SK-N-SH treated with all-trans-retinoic acid at 6 μM for 48 hours (cell line): ENCODE data around the gene RASGEF1B.

Source experiments
- ATAC-seq: fragments of 200-7000 bp; cut with Tn5 transposase; 3 replicates; pipeline ENCODE4 v1.9.1; 2020; ENCODE audit warnings: mild to moderate bottlenecking, moderate library complexity
- ARNTL ChIP-seq: fragments of 450-650 bp; formaldehyde crosslinking; IDR thresholded peaks from 2 replicates; pipeline ENCODE4 v1.5.0; 2020; ENCODE audit warnings: low read depth, mild to moderate bottlenecking, moderate library complexity, borderline replicate concordance
- BACH2 ChIP-seq: fragments of 250-450 bp; sonication (Bioruptor Pico); IDR thresholded peaks from 2 replicates; pipeline ENCODE4 v1.9.0; 2021; ENCODE audit warnings: mild to moderate bottlenecking, borderline replicate concordance
- CSDC2 ChIP-seq: fragments of 250-450 bp; sonication (Bioruptor Pico); IDR thresholded peaks from 2 replicates; pipeline ENCODE4 v1.5.0; 2020; ENCODE audit warnings: mild to moderate bottlenecking, moderate library complexity
- ESRRG ChIP-seq: fragments of 250-450 bp; sonication (Bioruptor Pico); IDR thresholded peaks from 2 replicates; pipeline ENCODE4 v1.6.1; 2021; ENCODE audit warnings: mild to moderate bottlenecking
- GLIS3 ChIP-seq: fragments of 250-450 bp; sonication (Bioruptor Pico); IDR thresholded peaks from 2 replicates; pipeline ENCODE4 v1.5.0; 2020; ENCODE audit warnings: mild to moderate bottlenecking, moderate library complexity
- ISL1 ChIP-seq: fragments of 250-450 bp; sonication (Bioruptor Pico); IDR thresholded peaks from 2 replicates; pipeline ENCODE4 v2.1.2; 2022; ENCODE audit warnings: mild to moderate bottlenecking, moderate library complexity
- OSR1 ChIP-seq: fragments of 250-450 bp; sonication (Bioruptor Pico); IDR thresholded peaks from 2 replicates; pipeline ENCODE4 v1.8.0; 2022; ENCODE audit warnings: moderate library complexity, mild to moderate bottlenecking, inconsistent platforms
- PPARA ChIP-seq: fragments of 250-450 bp; sonication (Bioruptor Pico); IDR thresholded peaks from 2 replicates; pipeline ENCODE4 v1.5.0; 2020; ENCODE audit warnings: mild to moderate bottlenecking, borderline replicate concordance
- RARB ChIP-seq: fragments of 250-450 bp; sonication (Bioruptor Pico); IDR thresholded peaks from 2 replicates; pipeline ENCODE4 v1.8.0; 2021; ENCODE audit warnings: mild to moderate bottlenecking, moderate library complexity
- SNAI2 ChIP-seq: fragments of 250-450 bp; sonication (Bioruptor Pico); IDR thresholded peaks from 2 replicates; pipeline ENCODE4 v1.5.0; 2020; ENCODE audit warnings: mild to moderate bottlenecking, moderate library complexity
- TCF4 ChIP-seq: fragments of 250-450 bp; sonication (Bioruptor Pico); IDR thresholded peaks from 2 replicates; pipeline ENCODE4 v1.8.0; 2021; ENCODE audit warnings: mild to moderate bottlenecking, moderate library complexity, borderline replicate concordance
- TOX ChIP-seq: fragments of 250-450 bp; sonication (Bioruptor Pico); IDR thresholded peaks from 2 replicates; pipeline ENCODE4 v1.8.0; 2021; ENCODE audit warnings: mild to moderate bottlenecking, moderate library complexity, borderline replicate concordance
- ZC3H10 ChIP-seq: fragments of 250-450 bp; sonication (Bioruptor Pico); IDR thresholded peaks from 2 replicates; pipeline ENCODE4 v1.5.1; 2021; ENCODE audit warnings: mild to moderate bottlenecking, moderate library complexity
- ZFP3 ChIP-seq: fragments of 250-450 bp; sonication (Bioruptor Pico); IDR thresholded peaks from 2 replicates; pipeline ENCODE4 v1.5.0; 2020; ENCODE audit warnings: mild to moderate bottlenecking, moderate library complexity
- ZFP30 ChIP-seq: fragments of 450-650 bp; formaldehyde crosslinking; IDR thresholded peaks from 2 replicates; pipeline ENCODE4 v1.5.0; 2022; ENCODE audit warnings: mild to moderate bottlenecking, moderate library complexity
- ZNF565 ChIP-seq: fragments of 450-650 bp; formaldehyde crosslinking; conservative IDR thresholded peaks from 2 replicates; pipeline ENCODE4 v1.5.0; 2020; ENCODE audit warnings: low read depth, mild to moderate bottlenecking, moderate library complexity
- ZNF8 ChIP-seq: fragments of 450-650 bp; formaldehyde crosslinking; IDR thresholded peaks from 2 replicates; pipeline ENCODE4 v1.5.0; 2020; ENCODE audit warnings: mild to moderate bottlenecking, moderate library complexity
- TF ChIP-seq, protein P1 (sequence below): fragments of 250-450 bp; sonication (Bioruptor Pico); IDR thresholded peaks from 2 replicates; pipeline ENCODE4 v1.8.0; 2021; ENCODE audit warnings: low read depth, mild to moderate bottlenecking, moderate library complexity, borderline replicate concordance
- TF ChIP-seq, protein P2 (sequence below): fragments of 250-450 bp; sonication (Bioruptor Pico); IDR thresholded peaks from 2 replicates; pipeline ENCODE4 v1.5.1; 2020; ENCODE audit warnings: low read depth, mild to moderate bottlenecking, moderate library complexity
- TF ChIP-seq, protein P3 (sequence below): fragments of 250-450 bp; sonication (Bioruptor Pico); IDR thresholded peaks from 2 replicates; pipeline ENCODE4 v1.5.0; 2020; ENCODE audit warnings: mild to moderate bottlenecking, moderate library complexity
- TF ChIP-seq, protein P4 (sequence below): fragments of 250-450 bp; sonication (Bioruptor Pico); IDR thresholded peaks from 2 replicates; pipeline ENCODE4 v1.8.0; 2020; ENCODE audit warnings: mild to moderate bottlenecking, moderate library complexity, borderline replicate concordance
- TF ChIP-seq, protein P5 (sequence below): fragments of 250-450 bp; sonication (Bioruptor Pico); IDR thresholded peaks from 2 replicates; pipeline ENCODE4 v1.5.1; 2021; ENCODE audit warnings: mild to moderate bottlenecking, moderate library complexity

RASGEF1B gene

DNA sequence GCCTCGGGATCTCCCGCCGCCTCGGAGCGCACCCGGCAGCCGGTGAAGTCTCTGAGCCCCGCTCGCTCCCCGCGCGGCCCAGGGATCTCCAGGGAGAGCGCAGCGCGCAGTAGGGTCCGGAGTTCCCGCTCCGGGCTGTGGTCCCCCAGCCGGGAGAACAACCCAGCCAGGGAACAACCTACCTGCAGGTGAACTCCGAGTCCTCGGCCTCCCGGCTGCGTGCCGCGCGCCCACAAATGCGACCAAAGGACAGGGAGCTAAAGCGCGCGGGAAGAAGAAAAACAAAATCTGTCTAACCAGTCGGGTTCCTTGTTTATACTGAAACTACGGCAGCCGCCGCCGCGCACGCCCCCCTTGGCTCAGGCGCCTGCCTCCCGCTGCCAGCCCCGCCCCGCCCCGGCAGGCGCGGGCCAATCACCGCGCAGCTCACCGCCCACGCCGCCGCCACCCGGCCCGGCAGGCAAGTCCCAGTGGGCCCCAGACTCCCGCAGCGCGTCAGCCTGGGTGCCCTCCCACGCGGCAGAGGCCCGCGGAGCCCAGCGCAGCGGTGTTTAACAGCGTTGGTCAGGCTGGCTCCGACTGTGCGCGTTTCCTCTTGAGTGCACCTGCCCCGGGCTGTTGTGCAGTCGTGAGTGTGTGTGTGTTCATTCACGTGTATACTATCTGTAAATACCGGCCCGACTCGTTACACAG is at the start of gene RASGEF1B:
Gene RASGEF1B, minus strand, starts transcription at position 320 of the 693 bp plus-strand sequence. CDS start 12,399 bp downstream, outside the sequence.
- TF ChIP-seq OSR1 (CRISPR knock-in tag) (no peak), ZFP3 (no peak)
- TF ChIP-seq, protein P1, sequence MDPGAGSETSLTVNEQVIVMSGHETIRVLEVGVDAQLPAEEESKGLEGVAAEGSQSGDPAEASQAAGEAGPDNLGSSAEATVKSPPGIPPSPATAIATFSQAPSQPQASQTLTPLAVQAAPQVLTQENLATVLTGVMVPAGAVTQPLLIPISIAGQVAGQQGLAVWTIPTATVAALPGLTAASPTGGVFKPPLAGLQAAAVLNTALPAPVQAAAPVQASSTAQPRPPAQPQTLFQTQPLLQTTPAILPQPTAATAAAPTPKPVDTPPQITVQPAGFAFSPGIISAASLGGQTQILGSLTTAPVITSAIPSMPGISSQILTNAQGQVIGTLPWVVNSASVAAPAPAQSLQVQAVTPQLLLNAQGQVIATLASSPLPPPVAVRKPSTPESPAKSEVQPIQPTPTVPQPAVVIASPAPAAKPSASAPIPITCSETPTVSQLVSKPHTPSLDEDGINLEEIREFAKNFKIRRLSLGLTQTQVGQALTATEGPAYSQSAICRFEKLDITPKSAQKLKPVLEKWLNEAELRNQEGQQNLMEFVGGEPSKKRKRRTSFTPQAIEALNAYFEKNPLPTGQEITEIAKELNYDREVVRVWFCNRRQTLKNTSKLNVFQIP (CRISPR knock-in tag): no peak
- ATAC-seq: peak; percentile 91

DNA sequence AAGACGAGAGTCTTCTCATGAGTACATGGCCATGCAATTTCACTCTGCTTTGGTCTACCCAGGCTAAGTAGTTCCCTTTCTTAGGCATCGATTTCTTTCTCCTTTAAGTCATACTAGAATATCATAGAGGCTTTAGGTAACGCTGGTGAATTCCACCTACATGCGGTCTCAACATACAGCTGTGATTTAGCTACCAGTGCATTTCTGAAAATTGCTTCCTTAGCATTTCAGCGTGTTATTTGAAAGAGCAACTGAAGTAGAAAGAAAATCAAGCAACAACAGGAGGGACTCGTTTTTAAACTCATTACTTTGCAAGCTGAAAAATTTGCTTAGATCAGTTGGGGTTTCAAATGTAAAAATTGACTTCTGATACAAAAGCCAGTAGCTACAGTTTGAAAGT is 48.1 kb upstream of the RASGEF1B start:
- ATAC-seq: no peak
- no peak for TF ChIP-seq TCF4 (CRISPR knock-in tag)
- TF ChIP-seq ISL1: no peak
- TF ChIP-seq, protein P2, sequence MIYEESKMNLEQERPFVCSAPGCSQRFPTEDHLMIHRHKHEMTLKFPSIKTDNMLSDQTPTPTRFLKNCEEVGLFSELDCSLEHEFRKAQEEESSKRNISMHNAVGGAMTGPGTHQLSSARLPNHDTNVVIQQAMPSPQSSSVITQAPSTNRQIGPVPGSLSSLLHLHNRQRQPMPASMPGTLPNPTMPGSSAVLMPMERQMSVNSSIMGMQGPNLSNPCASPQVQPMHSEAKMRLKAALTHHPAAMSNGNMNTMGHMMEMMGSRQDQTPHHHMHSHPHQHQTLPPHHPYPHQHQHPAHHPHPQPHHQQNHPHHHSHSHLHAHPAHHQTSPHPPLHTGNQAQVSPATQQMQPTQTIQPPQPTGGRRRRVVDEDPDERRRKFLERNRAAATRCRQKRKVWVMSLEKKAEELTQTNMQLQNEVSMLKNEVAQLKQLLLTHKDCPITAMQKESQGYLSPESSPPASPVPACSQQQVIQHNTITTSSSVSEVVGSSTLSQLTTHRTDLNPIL (CRISPR knock-in tag): no peak
- TF ChIP-seq ARNTL (CRISPR knock-in tag): no peak
- no peak for TF ChIP-seq RARB (CRISPR knock-in tag)
- no peak for TF ChIP-seq BACH2 (CRISPR knock-in tag)
- TF ChIP-seq ZFP30 (CRISPR knock-in tag): no peak
- no peak for TF ChIP-seq PPARA (CRISPR knock-in tag)
- no peak for TF ChIP-seq ESRRG
- no peak for TF ChIP-seq ZNF8 (CRISPR knock-in tag)
- TF ChIP-seq OSR1 (CRISPR knock-in tag): no peak
- TF ChIP-seq, protein P3, sequence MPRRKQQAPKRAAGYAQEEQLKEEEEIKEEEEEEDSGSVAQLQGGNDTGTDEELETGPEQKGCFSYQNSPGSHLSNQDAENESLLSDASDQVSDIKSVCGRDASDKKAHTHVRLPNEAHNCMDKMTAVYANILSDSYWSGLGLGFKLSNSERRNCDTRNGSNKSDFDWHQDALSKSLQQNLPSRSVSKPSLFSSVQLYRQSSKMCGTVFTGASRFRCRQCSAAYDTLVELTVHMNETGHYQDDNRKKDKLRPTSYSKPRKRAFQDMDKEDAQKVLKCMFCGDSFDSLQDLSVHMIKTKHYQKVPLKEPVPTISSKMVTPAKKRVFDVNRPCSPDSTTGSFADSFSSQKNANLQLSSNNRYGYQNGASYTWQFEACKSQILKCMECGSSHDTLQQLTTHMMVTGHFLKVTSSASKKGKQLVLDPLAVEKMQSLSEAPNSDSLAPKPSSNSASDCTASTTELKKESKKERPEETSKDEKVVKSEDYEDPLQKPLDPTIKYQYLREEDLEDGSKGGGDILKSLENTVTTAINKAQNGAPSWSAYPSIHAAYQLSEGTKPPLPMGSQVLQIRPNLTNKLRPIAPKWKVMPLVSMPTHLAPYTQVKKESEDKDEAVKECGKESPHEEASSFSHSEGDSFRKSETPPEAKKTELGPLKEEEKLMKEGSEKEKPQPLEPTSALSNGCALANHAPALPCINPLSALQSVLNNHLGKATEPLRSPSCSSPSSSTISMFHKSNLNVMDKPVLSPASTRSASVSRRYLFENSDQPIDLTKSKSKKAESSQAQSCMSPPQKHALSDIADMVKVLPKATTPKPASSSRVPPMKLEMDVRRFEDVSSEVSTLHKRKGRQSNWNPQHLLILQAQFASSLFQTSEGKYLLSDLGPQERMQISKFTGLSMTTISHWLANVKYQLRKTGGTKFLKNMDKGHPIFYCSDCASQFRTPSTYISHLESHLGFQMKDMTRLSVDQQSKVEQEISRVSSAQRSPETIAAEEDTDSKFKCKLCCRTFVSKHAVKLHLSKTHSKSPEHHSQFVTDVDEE (CRISPR knock-in tag): no peak

DNA sequence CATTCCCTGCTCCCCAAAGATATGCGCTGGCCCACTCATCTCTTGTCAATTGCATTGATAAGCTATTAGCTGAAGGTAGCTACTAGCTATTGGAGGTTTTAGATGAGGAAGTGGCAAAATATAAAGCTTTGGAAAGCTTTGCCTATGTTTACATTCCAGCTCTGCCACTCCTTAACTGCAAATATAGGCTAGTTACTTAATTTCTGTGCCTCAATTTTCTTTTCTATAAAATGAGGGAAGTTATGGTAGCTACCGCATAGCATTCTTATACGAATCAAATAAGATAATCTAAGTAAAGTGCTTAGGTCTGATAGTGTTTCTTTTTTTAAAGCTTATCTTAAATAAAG is 47.7 kb upstream of the RASGEF1B start:
- TF ChIP-seq RARB (CRISPR knock-in tag) (no peak), GLIS3 (CRISPR knock-in tag) (no peak), TCF4 (CRISPR knock-in tag) (no peak), CSDC2 (CRISPR knock-in tag) (no peak), ZNF8 (CRISPR knock-in tag) (no peak), ZNF565 (CRISPR knock-in tag) (no peak), ARNTL (CRISPR knock-in tag) (no peak), SNAI2 (CRISPR knock-in tag) (no peak), TOX (no peak), ZFP30 (CRISPR knock-in tag) (no peak), BACH2 (CRISPR knock-in tag) (no peak), ZFP3 (no peak), ISL1 (no peak), PPARA (CRISPR knock-in tag) (no peak), ZC3H10 (CRISPR knock-in tag) (no peak)
- TF ChIP-seq, protein P1 (CRISPR knock-in tag): no peak
- TF ChIP-seq, protein P4, sequence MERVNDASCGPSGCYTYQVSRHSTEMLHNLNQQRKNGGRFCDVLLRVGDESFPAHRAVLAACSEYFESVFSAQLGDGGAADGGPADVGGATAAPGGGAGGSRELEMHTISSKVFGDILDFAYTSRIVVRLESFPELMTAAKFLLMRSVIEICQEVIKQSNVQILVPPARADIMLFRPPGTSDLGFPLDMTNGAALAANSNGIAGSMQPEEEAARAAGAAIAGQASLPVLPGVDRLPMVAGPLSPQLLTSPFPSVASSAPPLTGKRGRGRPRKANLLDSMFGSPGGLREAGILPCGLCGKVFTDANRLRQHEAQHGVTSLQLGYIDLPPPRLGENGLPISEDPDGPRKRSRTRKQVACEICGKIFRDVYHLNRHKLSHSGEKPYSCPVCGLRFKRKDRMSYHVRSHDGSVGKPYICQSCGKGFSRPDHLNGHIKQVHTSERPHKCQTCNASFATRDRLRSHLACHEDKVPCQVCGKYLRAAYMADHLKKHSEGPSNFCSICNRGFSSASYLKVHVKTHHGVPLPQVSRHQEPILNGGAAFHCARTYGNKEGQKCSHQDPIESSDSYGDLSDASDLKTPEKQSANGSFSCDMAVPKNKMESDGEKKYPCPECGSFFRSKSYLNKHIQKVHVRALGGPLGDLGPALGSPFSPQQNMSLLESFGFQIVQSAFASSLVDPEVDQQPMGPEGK (CRISPR knock-in tag): no peak
- TF ChIP-seq, protein P2 (CRISPR knock-in tag): no peak
- TF ChIP-seq, protein P5, sequence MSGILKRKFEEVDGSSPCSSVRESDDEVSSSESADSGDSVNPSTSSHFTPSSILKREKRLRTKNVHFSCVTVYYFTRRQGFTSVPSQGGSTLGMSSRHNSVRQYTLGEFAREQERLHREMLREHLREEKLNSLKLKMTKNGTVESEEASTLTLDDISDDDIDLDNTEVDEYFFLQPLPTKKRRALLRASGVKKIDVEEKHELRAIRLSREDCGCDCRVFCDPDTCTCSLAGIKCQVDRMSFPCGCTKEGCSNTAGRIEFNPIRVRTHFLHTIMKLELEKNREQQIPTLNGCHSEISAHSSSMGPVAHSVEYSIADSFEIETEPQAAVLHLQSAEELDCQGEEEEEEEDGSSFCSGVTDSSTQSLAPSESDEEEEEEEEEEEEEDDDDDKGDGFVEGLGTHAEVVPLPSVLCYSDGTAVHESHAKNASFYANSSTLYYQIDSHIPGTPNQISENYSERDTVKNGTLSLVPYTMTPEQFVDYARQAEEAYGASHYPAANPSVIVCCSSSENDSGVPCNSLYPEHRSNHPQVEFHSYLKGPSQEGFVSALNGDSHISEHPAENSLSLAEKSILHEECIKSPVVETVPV (CRISPR knock-in tag): no peak
- no peak for ATAC-seq
